Measurements from ENCODE around the gene GNB3. TPM values are rescaled to one million over a fixed set of nuclear protein-coding genes. Genes with fewer than 3 reads are reported as not detected.

Gene GNB3
- total RNA-seq, 1 experiment from 2014 or later, result 8.7 TPM

- Histone ChIP-seq H3K9me3 (ENCODE audit: control insufficient read depth in 1 of 2, insufficient read depth in 1 of 2, low read depth in 1 of 2, low read length in 2 of 2) (no peaks in the 10 kb centered on the region), H3K4me1 (ENCODE audit: control insufficient read depth in 1 of 2, insufficient read depth in 2 of 2, low read length in 2 of 2) (peaks cover 12 to 18% of the 10 kb centered on the region in 2 experiments), H4K20me1 (ENCODE audit: insufficient read depth) (no peaks in the 10 kb centered on the region), H3K4me3 (replicated peaks in 1 of 2; ENCODE audit: low read depth in 1 of 2, low read length in 2 of 2) (no peak overlapping the region), H3K79me2 (ENCODE audit: insufficient read depth, low read length) (no peaks in the 10 kb centered on the region), H2AFZ (ENCODE audit: low read depth, low read length, poor library complexity, severe bottlenecking) (no peak overlapping the region), H3K27me3 (ENCODE audit: insufficient read depth, low read length) (no peaks in the 10 kb centered on the region), H3K27ac (ENCODE audit: low read depth, low read length) (no peak overlapping the region), H3K9ac (ENCODE audit: low read length) (no peak overlapping the region), H3K9me2 (ENCODE audit: insufficient read depth) (no peaks in the 10 kb centered on the region), H3K4me2 (ENCODE audit: low read length) (no peak overlapping the region), H3K36me3 (ENCODE audit: control insufficient read depth in 1 of 2, insufficient read depth in 2 of 2, low read length in 2 of 2) (peaks cover 0 to 4% of the 10 kb centered on the region in 2 experiments; a peak in 2 of 4 replicates)
- TF ChIP-seq CEBPB (IDR thresholded peaks at IDR 0.05; ENCODE audit: low read depth) (no peak), JUND (IDR thresholded peaks at IDR 0.05) (no peak), EZH2 (IDR thresholded peaks at IDR 0.05) (no peak), EGR1 (IDR thresholded peaks at IDR 0.05; ENCODE audit: low read depth) (no peak), ATF3 (IDR thresholded peaks at IDR 0.05) (no peak), POLR2A (IDR thresholded peaks at IDR 0.05; ENCODE audit: borderline replicate concordance, extremely low read depth, insufficient read depth, insufficient read length) (no peak), ZFX (IDR thresholded peaks at IDR 0.05) (no peak)
- intact Hi-C loops (cut with micrococcal nuclease), result no loop called here
- ChIA-PET RAD21 (ENCODE audit: low non-redundant PET in 1 of 2, low total read pairs in 2 of 2, uncharacterized antibody in 2 of 2, unreplicated experiment in 2 of 2) (no interaction called here), CTCF (no interaction called here), POLR2A (interaction anchor here (0.8 kb wide), 1 partner anchor 15 kb away, joined by 3 read pairs; the partner anchor contains the start of gene SPSB2)
- BruUV-seq (replicated peaks), result no TSS peak
- ATAC-seq (no peak), DNase-seq (ENCODE audit: low read depth, low spot score) (no peak)
Observed at GRCh38 chr12:6887460-6887859, 46.7 kb downstream of the GNB3 start.

GRCh38 chr12:6888360-6888759 lies 47.6 kb downstream of the GNB3 start:
- peaks cover 0 to 4% of the 10 kb centered on the region in 2 experiments; a peak in 2 of 4 replicates for H3K36me3 ChIP-seq (ENCODE audit: control insufficient read depth in 1 of 2, insufficient read depth in 2 of 2, low read length in 2 of 2)
- no peak overlapping the region for H3K27ac ChIP-seq (ENCODE audit: low read depth, low read length)
- H3K4me1 ChIP-seq (ENCODE audit: control insufficient read depth in 1 of 2, insufficient read depth in 2 of 2, low read length in 2 of 2), result peaks cover 12 to 18% of the 10 kb centered on the region in 2 experiments
- ATAC-seq (no peak), DNase-seq (ENCODE audit: low read depth, low spot score) (no peak)
- intact Hi-C loops (cut with micrococcal nuclease), result no loop called here
- H3K79me2 ChIP-seq (ENCODE audit: insufficient read depth, low read length), result no peaks in the 10 kb centered on the region
- no peak overlapping the region for H3K4me2 ChIP-seq (ENCODE audit: low read length)
- ChIA-PET RAD21 (ENCODE audit: low non-redundant PET in 1 of 2, low total read pairs in 2 of 2, uncharacterized antibody in 2 of 2, unreplicated experiment in 2 of 2) (no interaction called here), POLR2A (no interaction called here), CTCF (no interaction called here)
- H3K4me3 ChIP-seq (replicated peaks in 1 of 2; ENCODE audit: low read depth in 1 of 2, low read length in 2 of 2), result no peak overlapping the region
- H3K9ac ChIP-seq (ENCODE audit: low read length), result no peak overlapping the region
- BruUV-seq (replicated peaks), result no TSS peak
- no peaks in the 10 kb centered on the region for H4K20me1 ChIP-seq (ENCODE audit: insufficient read depth)
- TF ChIP-seq ELF1 (IDR thresholded peaks at IDR 0.05; ENCODE audit: borderline replicate concordance, low read depth), result no peak
- TF ChIP-seq EZH2phosphoT487 (IDR thresholded peaks at IDR 0.05; ENCODE audit: borderline replicate concordance), result no peak
- TF ChIP-seq ZFX (IDR thresholded peaks at IDR 0.05), result no peak
- no peak for TF ChIP-seq REST (IDR thresholded peaks at IDR 0.05; ENCODE audit: low read depth)
- TF ChIP-seq POLR2AphosphoS5 (IDR thresholded peaks at IDR 0.05; ENCODE audit: low read depth, low read length), result no peak
- TF ChIP-seq ATF3 (IDR thresholded peaks at IDR 0.05), result no peak
- no peak for TF ChIP-seq FOSL1 (IDR thresholded peaks at IDR 0.05; ENCODE audit: low read depth)
- no peak for TF ChIP-seq MAX (IDR thresholded peaks at IDR 0.05)
- no peak overlapping the region for H2AFZ ChIP-seq (ENCODE audit: low read depth, low read length, poor library complexity, severe bottlenecking)
- H3K9me2 ChIP-seq (ENCODE audit: insufficient read depth), result no peaks in the 10 kb centered on the region
- no peaks in the 10 kb centered on the region for H3K9me3 ChIP-seq (ENCODE audit: control insufficient read depth in 1 of 2, insufficient read depth in 1 of 2, low read depth in 1 of 2, low read length in 2 of 2)
- no peaks in the 10 kb centered on the region for H3K27me3 ChIP-seq (ENCODE audit: insufficient read depth, low read length)

Measured in HCT116 (cell line).